ENCODE results near the gene LPAR3. TPM values are rescaled to one million over a fixed set of nuclear protein-coding genes. Genes with fewer than 3 reads are reported as not detected.

Gene LPAR3
- total RNA-seq, 1 donor from 2014 or later, result 2.4 TPM

DNA sequence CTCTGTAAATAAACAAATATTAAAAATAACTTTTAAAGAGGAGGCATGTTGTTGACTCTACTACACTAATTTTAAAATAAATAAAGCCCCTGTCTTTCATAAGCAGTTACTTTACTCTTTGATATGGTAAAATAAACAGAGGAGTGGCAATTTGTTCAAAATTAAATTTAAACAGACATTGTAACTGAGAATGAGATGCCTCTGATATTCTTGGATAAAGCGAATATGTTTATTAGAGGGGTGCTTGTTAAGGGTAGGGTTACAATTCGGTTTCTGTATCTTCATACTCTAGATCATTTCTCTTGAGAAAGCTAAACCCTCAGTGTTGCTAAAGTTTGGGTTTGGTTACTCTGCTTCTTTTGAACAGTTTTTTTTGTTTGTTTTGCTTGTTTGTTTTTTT is 19.6 kb downstream of the LPAR3 start:
- no peaks in the 10 kb centered on the region for H3K36me3 Mint-ChIP-seq
- no peak overlapping the region for H3K4me3 Mint-ChIP-seq
- DNase-seq (ENCODE audit: low spot score), result no peak
- Histone ChIP-seq H3K4me2 (no peak overlapping the region), H3K4me1 (no peaks in the 10 kb centered on the region), H3K36me3 (no peaks in the 10 kb centered on the region), H3K9ac (no peak overlapping the region), H3F3A (ENCODE audit: low read depth) (no peaks in the 10 kb centered on the region), H3K4me3 (no peak overlapping the region), H2AFZ (replicated peaks) (no peak overlapping the region), H3K27ac (no peak overlapping the region), H3K9me3 (ENCODE audit: low read depth) (no peaks in the 10 kb centered on the region), H3K79me2 (ENCODE audit: low read depth) (no peaks in the 10 kb centered on the region), H3K27me3 (no peaks in the 10 kb centered on the region), H4K20me1 (ENCODE audit: low read depth) (no peaks in the 10 kb centered on the region)
- no peaks in the 10 kb centered on the region for H3K9me3 Mint-ChIP-seq
- TF ChIP-seq EZH2phosphoT487 (IDR thresholded peaks at IDR 0.05), result no peak
- no peak for TF ChIP-seq EZH2 (IDR thresholded peaks at IDR 0.05)
- TF ChIP-seq, protein P1, sequence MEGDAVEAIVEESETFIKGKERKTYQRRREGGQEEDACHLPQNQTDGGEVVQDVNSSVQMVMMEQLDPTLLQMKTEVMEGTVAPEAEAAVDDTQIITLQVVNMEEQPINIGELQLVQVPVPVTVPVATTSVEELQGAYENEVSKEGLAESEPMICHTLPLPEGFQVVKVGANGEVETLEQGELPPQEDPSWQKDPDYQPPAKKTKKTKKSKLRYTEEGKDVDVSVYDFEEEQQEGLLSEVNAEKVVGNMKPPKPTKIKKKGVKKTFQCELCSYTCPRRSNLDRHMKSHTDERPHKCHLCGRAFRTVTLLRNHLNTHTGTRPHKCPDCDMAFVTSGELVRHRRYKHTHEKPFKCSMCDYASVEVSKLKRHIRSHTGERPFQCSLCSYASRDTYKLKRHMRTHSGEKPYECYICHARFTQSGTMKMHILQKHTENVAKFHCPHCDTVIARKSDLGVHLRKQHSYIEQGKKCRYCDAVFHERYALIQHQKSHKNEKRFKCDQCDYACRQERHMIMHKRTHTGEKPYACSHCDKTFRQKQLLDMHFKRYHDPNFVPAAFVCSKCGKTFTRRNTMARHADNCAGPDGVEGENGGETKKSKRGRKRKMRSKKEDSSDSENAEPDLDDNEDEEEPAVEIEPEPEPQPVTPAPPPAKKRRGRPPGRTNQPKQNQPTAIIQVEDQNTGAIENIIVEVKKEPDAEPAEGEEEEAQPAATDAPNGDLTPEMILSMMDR (IDR thresholded peaks at IDR 0.05), result no peak
- H3K27ac Mint-ChIP-seq, result no peak overlapping the region
- no peaks in the 10 kb centered on the region for H3K27me3 Mint-ChIP-seq (ENCODE audit: insufficient read depth, low read depth)
- H3K4me1 Mint-ChIP-seq, result no peaks in the 10 kb centered on the region

DNA sequence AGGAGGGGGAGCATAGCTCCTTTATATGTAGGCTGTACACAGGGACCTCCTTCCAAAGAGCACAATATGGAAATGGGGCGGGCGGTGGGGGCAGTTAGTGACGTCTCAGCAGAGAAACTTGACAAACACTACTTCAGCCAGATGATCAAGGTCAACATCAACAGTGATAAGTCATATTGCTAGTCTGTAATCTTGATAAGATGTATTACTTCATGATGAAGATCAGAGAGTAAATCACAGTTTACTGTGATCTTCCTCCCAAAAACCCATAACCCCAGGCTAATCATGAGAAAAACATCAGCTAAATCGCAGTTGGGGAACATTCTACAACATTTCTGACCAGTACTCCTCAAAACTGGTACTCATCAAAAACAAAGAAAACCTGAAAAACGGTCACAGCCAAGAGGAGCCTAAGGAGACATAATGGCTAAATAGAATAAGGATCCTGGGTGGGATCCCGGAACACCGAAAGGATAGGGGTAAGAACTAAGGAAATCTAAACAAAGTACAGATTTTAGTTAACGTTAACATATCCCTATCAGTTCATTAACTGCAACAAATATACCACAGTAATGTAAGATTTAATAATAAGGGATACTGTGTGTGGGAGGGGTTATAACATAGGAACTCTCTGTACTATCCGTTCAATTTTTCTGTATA is 20.2 kb downstream of the LPAR3 start:
- no peak overlapping the region for H3K4me3 ChIP-seq
- no peaks in the 10 kb centered on the region for H3K4me1 ChIP-seq
- no peak overlapping the region for H3K4me3 Mint-ChIP-seq

DNA sequence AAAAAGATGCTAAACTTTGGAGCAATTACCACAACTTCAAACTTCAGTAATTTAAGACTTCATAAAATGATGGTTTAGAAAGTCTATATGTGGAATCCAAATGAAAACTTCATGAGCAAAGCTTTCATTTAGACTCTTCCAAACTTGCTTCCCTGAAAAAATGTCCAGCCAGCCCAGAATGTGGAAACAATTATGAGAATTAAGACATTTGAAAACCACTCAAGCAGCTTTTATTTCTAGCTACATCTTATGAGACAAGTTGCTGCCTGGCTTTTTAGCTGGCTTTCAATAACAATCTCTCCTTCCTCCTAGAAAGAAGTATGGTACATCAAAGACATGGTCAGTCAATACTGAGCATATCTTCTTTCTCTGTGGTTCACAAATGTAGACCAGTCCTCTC is 21.8 kb downstream of the LPAR3 start:
- Mint-ChIP-seq H3K4me1 (no peaks in the 10 kb centered on the region), H3K36me3 (no peaks in the 10 kb centered on the region), H3K27me3 (ENCODE audit: insufficient read depth, low read depth) (peaks cover 4% of the 10 kb centered on the region), H3K27ac (no peak overlapping the region), H3K4me3 (no peak overlapping the region), H3K9me3 (no peaks in the 10 kb centered on the region)
- no peaks in the 10 kb centered on the region for H3F3A ChIP-seq (ENCODE audit: low read depth)
- no peaks in the 10 kb centered on the region for H3K36me3 ChIP-seq
- H3K4me2 ChIP-seq, result no peak overlapping the region
- H2AFZ ChIP-seq (replicated peaks), result no peak overlapping the region
- H3K27ac ChIP-seq, result no peak overlapping the region
- H3K9ac ChIP-seq, result no peak overlapping the region
- H4K20me1 ChIP-seq (ENCODE audit: low read depth), result no peaks in the 10 kb centered on the region
- H3K27me3 ChIP-seq, result no peaks in the 10 kb centered on the region
- H3K4me1 ChIP-seq, result no peaks in the 10 kb centered on the region
- no peak for DNase-seq (ENCODE audit: low spot score)
- TF ChIP-seq EZH2phosphoT487 (IDR thresholded peaks at IDR 0.05) (no peak), EZH2 (IDR thresholded peaks at IDR 0.05) (no peak)
- TF ChIP-seq, protein P1 (IDR thresholded peaks at IDR 0.05), result no peak
- no peak overlapping the region for H3K4me3 ChIP-seq
- H3K79me2 ChIP-seq (ENCODE audit: low read depth), result no peaks in the 10 kb centered on the region
- H3K9me3 ChIP-seq (ENCODE audit: low read depth), result no peaks in the 10 kb centered on the region

More for the DNA sequence above, 20.2 kb downstream of the LPAR3 start:
- no peaks in the 10 kb centered on the region for H3K9me3 ChIP-seq (ENCODE audit: low read depth)
- Mint-ChIP-seq H3K27ac (no peak overlapping the region), H3K4me1 (no peaks in the 10 kb centered on the region), H3K36me3 (no peaks in the 10 kb centered on the region), H3K9me3 (no peaks in the 10 kb centered on the region), H3K27me3 (ENCODE audit: insufficient read depth, low read depth) (no peaks in the 10 kb centered on the region)
- no peak overlapping the region for H2AFZ ChIP-seq (replicated peaks)
- H3K36me3 ChIP-seq, result no peaks in the 10 kb centered on the region
- H3K9ac ChIP-seq, result no peak overlapping the region
- no peaks in the 10 kb centered on the region for H3F3A ChIP-seq (ENCODE audit: low read depth)
- H4K20me1 ChIP-seq (ENCODE audit: low read depth), result no peaks in the 10 kb centered on the region
- no peak overlapping the region for H3K27ac ChIP-seq
- H3K79me2 ChIP-seq (ENCODE audit: low read depth), result no peaks in the 10 kb centered on the region
- no peaks in the 10 kb centered on the region for H3K27me3 ChIP-seq
- TF ChIP-seq, protein P1 (IDR thresholded peaks at IDR 0.05), result no peak
- TF ChIP-seq EZH2 (IDR thresholded peaks at IDR 0.05) (no peak), EZH2phosphoT487 (IDR thresholded peaks at IDR 0.05) (no peak)
- no peak overlapping the region for H3K4me2 ChIP-seq
- no peak for DNase-seq (ENCODE audit: low spot score)
